ENCODE results near the gene RUNX1. TPM values are rescaled to one million over a fixed set of nuclear protein-coding genes. Genes with fewer than 3 reads are reported as not detected.

RUNX1 gene
- total and polyA plus RNA-seq, 2 donors (not counting 3 experiments of a cell fraction or from before 2014, with no cell fraction given), result 4.6 to 17.9 TPM

DNA sequence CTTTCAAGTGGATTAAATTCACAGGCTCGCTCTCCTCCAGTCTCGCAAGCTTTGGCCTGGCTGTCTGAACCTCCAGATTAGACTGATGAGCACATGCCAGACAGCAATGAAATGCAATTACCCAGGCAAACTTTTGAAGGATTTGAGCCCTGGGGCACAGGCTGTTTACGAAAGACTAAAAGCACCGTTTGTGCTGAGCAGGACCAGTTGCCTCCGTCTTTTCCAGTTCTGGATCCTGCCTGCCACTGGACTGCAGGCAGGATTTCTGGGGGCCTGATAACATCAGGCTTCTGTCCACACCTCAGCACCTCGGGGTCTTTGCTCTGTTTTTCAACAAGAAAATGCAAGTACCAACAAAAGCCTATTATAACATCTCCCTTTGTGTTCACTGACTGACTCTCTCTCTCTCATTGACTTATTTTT, 234.6 kb downstream of the RUNX1 start:
- no peaks in the 10 kb centered on the region for H3K36me3 ChIP-seq (ENCODE audit: control insufficient read depth in 2 of 2, extremely low read depth in 1 of 2, insufficient read depth in 2 of 2, low read length in 2 of 2)
- peaks cover 11% of the 10 kb centered on the region for H3K4me1 ChIP-seq (ENCODE audit: control insufficient read depth, extremely low read depth, insufficient read depth, low read length)
- intact Hi-C loops (cut with micrococcal nuclease) (no loop called here), dilution Hi-C loops (cut with MboI; ENCODE audit: extremely low pct_ligation_motif_present, low sequenced_read_pairs) (no loop called here)
- H3K4me2 ChIP-seq (ENCODE audit: insufficient read depth, low read length), result no peak overlapping the region
- no peaks in the 10 kb centered on the region for H3K9me1 ChIP-seq (replicated peaks; ENCODE audit: control insufficient read depth, extremely low read depth, insufficient read depth, low read length)
- H3K27ac ChIP-seq (ENCODE audit: insufficient read depth, low read depth, low read length), result no peak overlapping the region
- no peak overlapping the region for H2AFZ ChIP-seq (ENCODE audit: low read depth, low read length)
- no peaks in the 10 kb centered on the region for H4K20me1 ChIP-seq (replicated peaks; ENCODE audit: control insufficient read depth, extremely low read depth, insufficient read depth, low read length)
- H3K9ac ChIP-seq (replicated peaks; ENCODE audit: extremely low read depth, insufficient read depth, low read length), result no peak overlapping the region
- H3K9me3 ChIP-seq (replicated peaks; ENCODE audit: control insufficient read depth, insufficient read depth, low read length), result no peaks in the 10 kb centered on the region
- FAIRE-seq (no peak), DNase-seq (ENCODE audit: low read depth, low spot score) (no peak)
- CTCF ChIA-PET, result interaction anchor here (1.2 to 1.6 kb wide), 2 partner anchors 14 to 69 kb away, joined by 3 to 4 read pairs; no protein-coding TSS in a partner anchor
- BruUV-seq (replicated peaks), result no TSS peak
- no peak for TF ChIP-seq MYC (IDR thresholded peaks at IDR 0.05; ENCODE audit: low read depth, low read length)
- TF ChIP-seq, protein P1, sequence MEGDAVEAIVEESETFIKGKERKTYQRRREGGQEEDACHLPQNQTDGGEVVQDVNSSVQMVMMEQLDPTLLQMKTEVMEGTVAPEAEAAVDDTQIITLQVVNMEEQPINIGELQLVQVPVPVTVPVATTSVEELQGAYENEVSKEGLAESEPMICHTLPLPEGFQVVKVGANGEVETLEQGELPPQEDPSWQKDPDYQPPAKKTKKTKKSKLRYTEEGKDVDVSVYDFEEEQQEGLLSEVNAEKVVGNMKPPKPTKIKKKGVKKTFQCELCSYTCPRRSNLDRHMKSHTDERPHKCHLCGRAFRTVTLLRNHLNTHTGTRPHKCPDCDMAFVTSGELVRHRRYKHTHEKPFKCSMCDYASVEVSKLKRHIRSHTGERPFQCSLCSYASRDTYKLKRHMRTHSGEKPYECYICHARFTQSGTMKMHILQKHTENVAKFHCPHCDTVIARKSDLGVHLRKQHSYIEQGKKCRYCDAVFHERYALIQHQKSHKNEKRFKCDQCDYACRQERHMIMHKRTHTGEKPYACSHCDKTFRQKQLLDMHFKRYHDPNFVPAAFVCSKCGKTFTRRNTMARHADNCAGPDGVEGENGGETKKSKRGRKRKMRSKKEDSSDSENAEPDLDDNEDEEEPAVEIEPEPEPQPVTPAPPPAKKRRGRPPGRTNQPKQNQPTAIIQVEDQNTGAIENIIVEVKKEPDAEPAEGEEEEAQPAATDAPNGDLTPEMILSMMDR (IDR thresholded peaks at IDR 0.05; ENCODE audit: extremely low read depth in 1 of 2, insufficient read depth in 1 of 2, low read depth in 1 of 2, low read length in 2 of 2), result no peak
- TF ChIP-seq EZH2 (IDR thresholded peaks at IDR 0.05; ENCODE audit: borderline replicate concordance, low read depth, low read length, severe bottlenecking), result no peak
- TF ChIP-seq JUN (IDR thresholded peaks at IDR 0.05; ENCODE audit: borderline replicate concordance, insufficient read depth, insufficient read length, low read depth), result no peak
- no peak for TF ChIP-seq GATA2 (IDR thresholded peaks at IDR 0.05; ENCODE audit: insufficient read depth, insufficient read length, low read depth, low read length)
- no peak for TF ChIP-seq FOS (IDR thresholded peaks at IDR 0.05; ENCODE audit: borderline replicate concordance, insufficient read depth, low read length)
- TF ChIP-seq POLR2AphosphoS5 (IDR thresholded peaks at IDR 0.05; ENCODE audit: insufficient read depth, low read depth, low read length), result no peak
- TF ChIP-seq POLR2A (IDR thresholded peaks at IDR 0.05; ENCODE audit: low read depth, low read length), result no peak
- TF ChIP-seq, protein P2, sequence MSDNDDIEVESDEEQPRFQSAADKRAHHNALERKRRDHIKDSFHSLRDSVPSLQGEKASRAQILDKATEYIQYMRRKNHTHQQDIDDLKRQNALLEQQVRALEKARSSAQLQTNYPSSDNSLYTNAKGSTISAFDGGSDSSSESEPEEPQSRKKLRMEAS (IDR thresholded peaks at IDR 0.05; ENCODE audit: insufficient read depth, insufficient read length), result no peak
- POLR2A ChIA-PET, result no interaction called here
- no peaks in the 10 kb centered on the region for H3K27me3 ChIP-seq (ENCODE audit: control insufficient read depth in 2 of 2, insufficient read depth in 2 of 2, low read length in 2 of 2)
- peaks cover 7% of the 10 kb centered on the region for H3K79me2 ChIP-seq (ENCODE audit: control insufficient read depth, insufficient read depth, low read length)
- no peak overlapping the region for H3K4me3 ChIP-seq (replicated peaks in 1 of 3; ENCODE audit: insufficient read depth in 1 of 3, low read depth in 1 of 3, low read length in 3 of 3)

Data from endothelial cell of umbilical vein (primary cell).